LoVo (cell line): ENCODE data around the gene PGAM2.

ENCODE experiments used
- DNase-seq: peaks from one replicate; pipeline ENCODE4 v3.0.0-alpha.2; 2016; ENCODE audit warnings: low spot score

The PGAM2 gene

GRCh38 chr7:44082541-44083207 lies 17.3 kb upstream of the PGAM2 start:
- DNase-seq = peak; percentile 100

- DNase-seq = no peak
Observed at GRCh38 chr7:44081266-44081748, 15.9 kb upstream of the PGAM2 start.

DNA sequence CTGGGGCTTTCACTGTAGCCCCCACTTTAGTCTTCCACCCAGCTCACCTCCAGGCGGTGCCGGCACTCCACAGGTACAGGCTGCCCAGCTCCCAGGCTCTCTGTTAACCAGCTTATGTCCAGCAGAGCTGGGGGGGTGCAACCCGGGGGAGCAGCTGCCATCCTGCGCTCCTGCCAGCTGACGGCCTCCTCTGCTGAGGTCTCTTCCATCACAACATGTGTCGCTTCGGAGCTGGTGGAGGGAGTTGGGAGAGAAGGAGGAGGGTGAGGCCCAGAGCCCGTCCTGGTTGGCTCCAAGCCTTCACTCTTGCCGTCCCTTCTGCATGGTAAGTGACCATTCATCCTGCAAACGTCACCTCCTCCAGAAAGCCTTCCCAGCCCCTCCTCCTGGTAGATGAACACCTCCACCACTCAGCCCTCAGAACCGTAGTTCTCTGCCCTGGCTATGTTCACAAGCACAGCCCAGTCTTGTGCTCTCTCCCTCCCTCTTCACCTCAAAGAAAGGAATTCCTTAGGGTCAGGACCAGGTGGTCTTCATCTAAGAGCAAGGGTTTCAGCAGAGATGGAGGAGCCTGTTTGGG lies 15.4 kb upstream of the PGAM2 start:
- no peak for DNase-seq

DNA sequence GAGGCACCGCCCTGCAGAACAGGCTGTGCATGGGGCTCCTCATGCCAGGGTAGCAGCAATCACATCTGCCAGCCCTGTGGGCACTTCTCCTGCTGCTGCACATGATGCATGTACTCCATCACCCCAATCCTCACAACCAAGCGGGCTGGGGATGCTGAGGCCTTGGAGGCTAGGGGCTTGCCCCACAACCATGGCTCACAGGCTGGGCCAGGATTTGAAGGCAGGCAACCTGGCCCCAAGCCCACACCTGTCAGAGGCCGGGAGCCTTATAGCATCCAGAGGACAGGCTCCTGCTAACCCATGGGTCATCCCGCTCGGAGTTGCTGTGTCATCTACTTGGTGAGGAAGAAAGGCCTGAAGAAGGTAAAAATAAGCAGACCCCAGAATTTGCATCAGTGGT lies 14.8 kb upstream of the PGAM2 start:
- DNase-seq = no peak

GRCh38 chr7:44079331-44080021 lies 14.1 kb upstream of the PGAM2 start:
- no peak for DNase-seq

- DNase-seq = no peak
Observed at GRCh38 chr7:44078521-44078920, 13.2 kb upstream of the PGAM2 start.

DNA sequence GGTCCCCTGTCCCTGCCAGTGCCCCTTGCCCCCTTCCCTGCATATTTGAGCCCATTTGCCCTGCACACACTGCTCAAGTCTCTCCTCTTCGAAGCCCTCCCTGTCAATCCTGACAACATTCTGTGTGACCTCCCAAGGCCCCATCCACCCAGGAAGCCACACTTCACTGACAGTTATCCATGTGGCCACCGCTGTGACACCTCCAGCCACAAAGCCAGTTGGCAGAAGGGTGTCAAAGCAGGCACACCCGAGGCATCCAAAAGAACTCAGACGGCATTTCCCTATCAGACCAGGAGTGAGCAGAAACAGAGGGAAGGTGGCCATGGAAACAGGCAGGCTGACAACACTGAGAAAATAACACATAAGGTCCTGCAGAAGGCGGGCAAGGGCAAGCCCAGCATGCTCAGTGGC lies 12.3 kb upstream of the PGAM2 start:
- no peak for DNase-seq

DNA sequence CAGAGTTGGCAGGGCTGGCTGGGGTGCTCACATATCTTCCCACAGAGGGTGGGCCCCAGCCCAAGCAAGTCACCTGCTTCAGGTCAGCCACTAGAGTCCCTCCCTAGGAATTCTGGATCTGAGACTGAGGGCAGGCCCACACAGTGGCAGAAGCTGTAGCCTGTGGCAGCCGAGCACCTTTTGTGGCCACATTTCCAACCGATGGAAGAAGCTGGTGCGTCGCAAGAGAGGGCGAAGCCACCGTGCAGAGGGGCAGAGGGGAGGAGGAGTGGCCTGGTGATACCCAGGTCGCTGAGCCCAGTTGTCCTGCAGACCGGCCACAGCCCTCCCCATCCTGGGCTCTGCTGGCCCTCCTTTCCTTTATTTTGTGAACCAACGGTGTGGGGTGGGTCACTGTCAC lies 11.7 kb upstream of the PGAM2 start:
- DNase-seq = no peak

DNA sequence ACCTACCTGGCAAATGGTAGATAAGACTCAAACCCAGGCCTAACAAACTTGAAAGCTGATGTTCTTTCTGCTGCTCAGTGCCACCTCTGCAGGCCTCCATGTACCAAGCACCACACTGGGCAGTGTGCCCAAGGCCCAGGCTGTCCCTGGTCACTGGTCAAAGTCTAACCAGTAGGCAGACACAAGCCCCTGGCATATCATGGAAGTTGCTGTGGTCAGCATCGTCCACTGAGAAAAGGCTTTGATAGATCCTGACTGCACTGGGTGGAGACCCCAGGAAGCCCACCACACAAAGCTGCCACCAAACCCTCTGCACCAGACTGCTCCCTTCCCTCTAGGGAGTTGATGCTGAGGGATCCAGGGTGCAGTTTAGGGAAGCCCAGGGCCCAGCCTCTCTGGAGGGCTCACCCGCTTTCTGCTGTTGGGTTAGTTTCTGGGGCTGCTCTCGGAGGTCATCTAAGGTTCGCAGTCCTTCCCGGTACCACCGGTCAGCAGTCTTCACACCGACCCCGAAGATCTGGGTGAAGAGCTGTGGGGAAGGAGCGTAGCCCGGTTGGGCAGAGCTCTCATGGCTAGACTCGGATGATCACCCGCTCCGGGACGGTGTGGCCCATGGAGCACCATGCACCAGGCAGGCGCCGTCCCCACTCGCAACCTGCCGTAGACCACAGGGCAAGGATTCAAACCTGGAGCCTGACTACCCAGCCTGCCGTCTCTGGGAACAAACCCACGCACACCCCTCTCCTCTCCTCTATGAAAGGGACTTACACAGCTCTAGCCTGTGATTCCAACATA lies 10.9 kb upstream of the PGAM2 start:
- no peak for DNase-seq

- no peak for DNase-seq
Observed at GRCh38 chr7:44075296-44076075, 10.1 kb upstream of the PGAM2 start.

- no peak for DNase-seq
Observed at GRCh38 chr7:44074349-44074695, 9.0 kb upstream of the PGAM2 start.

GRCh38 chr7:44073664-44074348 lies 8.4 kb upstream of the PGAM2 start:
- no peak for DNase-seq

DNA sequence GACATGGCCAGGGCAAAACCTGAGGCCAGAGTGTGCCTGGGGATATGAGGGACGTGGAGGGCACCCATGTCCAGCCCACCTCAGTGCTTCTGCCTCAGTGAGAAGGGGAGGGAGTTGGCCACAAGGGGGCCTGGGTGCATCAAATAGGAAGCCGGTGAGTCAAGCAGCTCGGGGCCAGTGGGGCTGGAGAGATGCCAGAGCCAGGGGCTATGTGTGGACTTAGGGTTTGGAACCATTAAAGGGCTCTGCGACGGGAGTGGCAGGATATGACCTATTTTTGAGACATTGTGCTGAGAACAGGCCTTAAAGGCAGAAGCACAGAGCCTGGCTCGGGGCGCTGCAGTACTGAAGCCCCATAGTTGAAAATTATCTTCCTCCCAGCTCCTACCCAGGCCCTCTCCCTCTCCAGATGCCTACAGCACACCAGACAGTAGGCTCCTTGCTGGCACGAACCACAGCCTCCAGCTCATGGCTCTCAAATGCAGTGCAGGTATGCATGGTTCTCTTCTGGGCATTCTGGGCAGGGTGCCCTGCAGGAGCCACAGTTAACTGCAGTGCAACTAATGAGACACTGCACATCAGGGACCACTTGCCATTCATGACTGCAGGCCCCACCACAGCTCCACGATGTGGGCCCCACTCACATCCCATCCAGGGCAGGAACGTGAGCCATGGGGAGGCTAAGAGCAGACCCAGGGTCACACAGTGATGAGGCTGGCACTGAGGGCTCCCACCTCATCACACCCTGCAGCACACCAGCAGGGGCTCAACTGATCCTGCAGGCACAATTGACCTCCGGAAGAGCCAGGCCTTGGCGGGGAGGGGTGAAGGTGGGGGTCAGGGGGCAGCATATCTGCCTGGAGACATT lies 7.2 kb upstream of the PGAM2 start:
- peak; percentile 68 for DNase-seq

DNA sequence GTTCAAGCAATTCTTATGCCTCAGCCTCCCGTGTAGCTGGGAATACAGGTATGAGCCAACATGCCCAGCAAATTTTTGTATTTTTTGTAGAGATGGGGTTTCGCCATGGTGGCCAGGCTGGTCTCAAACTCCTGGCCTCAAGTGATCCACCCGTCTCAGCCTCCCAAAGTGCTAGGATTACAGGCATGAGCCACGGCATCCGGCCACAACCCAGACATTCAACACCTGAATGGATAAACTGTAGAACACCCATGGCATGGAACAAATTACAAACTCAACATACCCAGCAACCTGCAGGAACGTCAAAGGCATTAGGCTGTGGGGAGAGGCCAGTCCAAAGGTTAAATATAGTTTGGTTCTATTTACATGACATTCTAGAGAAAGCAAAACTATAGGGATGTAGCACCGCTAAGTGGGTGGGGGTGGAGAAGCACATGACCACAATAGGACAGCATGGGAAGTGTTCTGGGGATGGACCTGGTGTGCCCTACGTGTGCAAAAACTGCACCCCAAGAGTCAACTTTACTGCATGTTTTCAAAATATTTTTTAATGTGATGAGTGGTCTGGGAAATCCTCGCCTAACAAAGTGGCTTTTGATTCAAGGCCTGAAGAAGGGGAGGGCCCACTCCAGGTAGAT lies 6.5 kb upstream of the PGAM2 start:
- no peak for DNase-seq

DNA sequence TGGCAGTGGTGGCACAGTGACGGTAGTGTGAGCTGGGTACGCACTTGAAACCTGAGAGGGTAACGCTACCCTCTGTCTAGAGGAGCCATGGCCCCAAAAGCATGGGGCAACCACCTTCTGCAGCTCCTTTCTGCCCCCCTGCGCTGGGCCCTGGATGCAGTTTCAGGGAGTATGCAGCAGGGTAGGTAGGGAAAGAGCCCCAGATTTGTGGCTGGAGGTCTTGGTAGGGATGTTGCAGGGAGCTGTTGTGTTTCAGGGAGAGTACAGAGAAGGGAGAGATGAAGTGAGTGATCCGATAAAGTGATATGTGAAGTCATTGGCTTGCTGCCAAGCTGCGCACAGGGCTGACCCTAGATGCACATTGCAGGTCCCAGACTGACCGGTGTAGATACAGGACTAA lies 2.7 kb upstream of the PGAM2 start:
- DNase-seq = no peak

DNA sequence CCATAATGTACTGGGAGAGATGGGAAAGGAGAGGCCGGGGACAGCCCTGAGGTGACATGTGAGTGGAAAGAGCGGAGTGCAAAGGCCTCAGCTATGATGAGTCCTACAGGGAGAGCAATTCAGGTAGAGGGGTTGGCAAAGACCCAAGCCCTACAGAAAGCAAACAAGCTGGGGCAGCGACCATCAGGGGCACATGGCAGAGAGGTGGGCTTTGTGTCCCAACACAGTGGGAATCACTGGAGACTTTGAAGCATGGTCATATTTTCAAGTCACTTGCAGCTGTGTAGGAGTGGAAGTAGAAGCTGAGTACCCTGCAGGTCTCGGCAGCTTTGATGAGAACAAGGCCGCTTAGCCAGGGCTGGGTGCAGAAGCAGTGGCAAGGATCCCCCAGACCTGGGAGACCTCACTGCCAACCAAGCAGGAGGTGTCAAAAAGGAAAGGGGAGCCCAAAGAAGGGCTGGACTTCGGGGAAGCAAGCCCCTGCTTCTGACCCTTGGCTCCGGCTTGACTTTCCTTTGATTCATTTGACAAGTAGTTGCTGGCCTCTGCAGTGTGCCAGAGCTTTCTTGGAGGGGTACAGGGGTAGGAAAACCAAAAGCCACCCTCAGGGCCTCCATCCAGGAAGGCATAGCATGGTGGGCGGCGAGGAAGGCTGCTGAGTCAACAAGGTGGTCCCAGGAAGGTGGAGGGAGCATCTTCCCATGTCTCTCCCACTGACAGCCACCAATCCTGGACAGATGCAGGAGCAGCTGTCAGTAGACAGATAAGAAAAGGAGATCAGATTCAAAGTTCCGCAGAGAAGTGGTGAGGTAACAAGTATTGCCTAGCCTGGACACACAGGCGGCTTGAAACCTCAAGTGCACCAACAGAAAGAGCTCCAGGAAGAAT lies 1.9 kb upstream of the PGAM2 start:
- no peak for DNase-seq

DNA sequence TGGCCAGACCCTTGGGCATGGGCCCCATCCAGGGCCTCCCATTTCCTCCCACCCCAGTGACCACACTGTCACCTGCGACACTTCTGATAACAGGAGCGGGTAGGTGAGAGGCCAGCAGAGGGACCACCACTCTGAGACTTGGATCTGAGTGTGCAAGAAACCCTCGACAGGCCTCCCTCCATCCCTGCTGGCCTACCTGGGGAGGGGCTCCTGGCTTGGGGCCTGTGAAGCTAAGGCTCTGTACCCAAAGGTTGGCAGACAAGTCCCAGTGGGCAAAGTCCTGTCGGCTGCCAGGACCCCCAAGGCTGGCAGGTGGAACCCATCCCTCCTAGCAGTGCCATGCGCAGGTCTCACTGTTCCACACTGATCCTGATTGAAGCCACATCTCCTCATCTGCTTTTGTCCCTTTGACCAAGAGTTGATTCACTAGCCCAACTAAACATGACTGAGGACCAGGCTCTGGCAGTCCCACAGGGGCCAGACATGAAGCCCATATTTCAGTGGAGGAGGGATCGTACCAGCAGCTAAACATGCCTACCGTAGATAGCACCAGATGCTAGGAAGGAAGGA lies 1.2 kb upstream of the PGAM2 start:
- DNase-seq = no peak

- no peak for DNase-seq
Observed at GRCh38 chr7:44066111-44066460, 719 bp upstream of the PGAM2 start.
